ENCODE data around the gene EIF3A.

- no peak for TF ChIP-seq POLR2A (IDR thresholded peaks at IDR 0.05; ENCODE audit: low read depth, low read length)
- no peak for TF ChIP-seq POU2F2 (IDR thresholded peaks at IDR 0.05; ENCODE audit: low read depth, low read length)
- no peak for TF ChIP-seq TAF1 (IDR thresholded peaks at IDR 0.05; ENCODE audit: low read depth, low read length)
- TF ChIP-seq PAX5 (IDR thresholded peaks at IDR 0.05; ENCODE audit: insufficient read depth, low read length, severe bottlenecking) = no peak
- no peak for TF ChIP-seq POLR2AphosphoS5 (IDR thresholded peaks at IDR 0.05; ENCODE audit: low read depth, low read length)
These were observed 22.6 kb downstream of the EIF3A start for GRCh38 chr10:119058010-119058409.
